ENCODE results near the gene CNKSR3. TPM values are rescaled to one million over a fixed set of nuclear protein-coding genes. Genes with fewer than 3 reads are reported as not detected.

Gene CNKSR3
- polyA plus RNA-seq, 1 of the 3 experiments (the other 2 are of a cell fraction) = 1.6 TPM

- peak; percentile 33 for DNase-seq
- TF ChIP-seq FOXJ3 (CRISPR knock-in tag; IDR thresholded peaks at IDR 0.05) (no peak), MAX (IDR thresholded peaks at IDR 0.05; ENCODE audit: low read depth) (0 out of 2 replicates have a peak, but pooled peaks have one; percentile 23), RCOR1 (IDR thresholded peaks at IDR 0.05; ENCODE audit: low read length) (no peak), ELF1 (IDR thresholded peaks at IDR 0.05) (no peak), USF2 (IDR thresholded peaks at IDR 0.05; ENCODE audit: borderline replicate concordance, low read depth, low read length) (no peak), MXI1 (IDR thresholded peaks at IDR 0.05; ENCODE audit: low read depth, low read length) (peak; percentile 86), REST (IDR thresholded peaks at IDR 0.05; ENCODE audit: low read depth, low read length) (no peak), TCF12 (IDR thresholded peaks at IDR 0.05) (no peak)
- Histone ChIP-seq H3K27ac (ENCODE audit: low read depth in 2 of 2, low read length in 1 of 2) (peak overlapping the region in 1 of 2 experiments; percentile 94; a peak in 2 of 4 replicates), H3K4me1 (ENCODE audit: control insufficient read depth in 1 of 2, insufficient read depth in 2 of 2, low read depth in 1 of 2, low read length in 1 of 2) (peaks cover 3 to 22% of the 10 kb centered on the region in 2 experiments; a peak in 3 of 4 replicates), H3K36me3 (replicated peaks in 1 of 2; ENCODE audit: control insufficient read depth in 1 of 2, insufficient read depth in 2 of 2, low read length in 1 of 2) (peaks cover 0 to 3% of the 10 kb centered on the region in 2 experiments), H3K9me3 (no peaks in the 10 kb centered on the region), H3K9me2 (no peaks in the 10 kb centered on the region), H3K4me2 (peak overlapping the region; percentile 89), H3K79me2 (ENCODE audit: insufficient read depth) (peaks cover 13% of the 10 kb centered on the region), H4K20me1 (ENCODE audit: insufficient read depth) (peaks cover 4% of the 10 kb centered on the region; the same call in 1 of the 2 replicates), H2AFZ (ENCODE audit: low read depth) (no peak overlapping the region; the same call in 1 of the 2 replicates), H3F3A (replicated peaks; ENCODE audit: insufficient read depth) (peaks cover 6% of the 10 kb centered on the region), H3K9ac (peak overlapping the region; percentile 68; the same call in 1 of the 2 replicates), H3K27me3 (ENCODE audit: insufficient read depth) (no peaks in the 10 kb centered on the region), H3K4me3 (ENCODE audit: low read depth in 2 of 2, low read length in 1 of 2) (peak overlapping the region; percentile 83 to 95)
- ChIA-PET CTCF (interaction anchor here (0.9 to 4.6 kb wide), 3 partner anchors 10 to 166 kb away, joined by 3 to 32 read pairs (median 11); no protein-coding TSS in a partner anchor), POLR2A (interaction anchor here (1.1 to 1.2 kb wide), 2 partner anchors 40 to 81 kb away, joined by 3 read pairs; no protein-coding TSS in a partner anchor)
- WGBS (ENCODE audit: low lambda C conversion rate) = 31% methylated on average over 13 of the region's 14 CpGs
Measured at GRCh38 chr6:154508573-154509375, 1.7 kb downstream of the CNKSR3 start.
